Ectodermal cell (in vitro differentiated cells): Measurements from ENCODE around the gene STK32A.

Experiments used
- H3K27ac ChIP-seq: 2 replicates; pipeline ENCODE4 v1.7.0; 2013; ENCODE audit warnings: mild to moderate bottlenecking, low read depth, low read length; ENCODE audit not compliant: insufficient read depth, poor library complexity, severe bottlenecking
- H3K27me3 ChIP-seq: 2 replicates; pipeline ENCODE4 v1.7.0; 2013; ENCODE audit warnings: mild to moderate bottlenecking, low read length; ENCODE audit not compliant: insufficient read depth, control insufficient read depth, poor library complexity, severe bottlenecking
- H3K36me3 ChIP-seq: one replicate; pipeline ENCODE4 v1.7.0; 2013; ENCODE audit warnings: low read length; ENCODE audit not compliant: control insufficient read depth, insufficient read depth
- H3K4me1 ChIP-seq: one replicate; pipeline ENCODE4 v1.7.0; 2013; ENCODE audit warnings: low read length; ENCODE audit not compliant: control insufficient read depth, insufficient read depth
- H3K4me3 ChIP-seq: 2 replicates; pipeline ENCODE4 v1.7.0; 2013; ENCODE audit warnings: low read depth, low read length, control low read depth; ENCODE audit not compliant: insufficient read depth
- H3K9me3 ChIP-seq: 2 replicates; pipeline ENCODE4 v1.7.0; 2013; ENCODE audit warnings: mild to moderate bottlenecking, low read length, moderate library complexity; ENCODE audit not compliant: control insufficient read depth
- WGBS, 2 experiments: methylation state at CpG; one replicate each; pipeline ENCODE4 v1.1.7; 2013; ENCODE audit warnings: missing lambda C conversion rate in 2 of 2; 5-methylcytosine and 5-hydroxymethylcytosine counted together

STK32A gene

GRCh38 chr5:147434049-147434448, 199.2 kb downstream of the STK32A start:
- Histone ChIP-seq H3K27ac (no peak overlapping the region), H3K4me3 (no peak overlapping the region), H3K36me3 (no peaks in the 10 kb centered on the region), H3K9me3 (no peaks in the 10 kb centered on the region), H3K4me1 (peaks cover 46% of the 10 kb centered on the region), H3K27me3 (no peaks in the 10 kb centered on the region)
- 85 to 93% methylated on average over 3 of the region's 3 CpGs for WGBS, 2 experiments

GRCh38 chr5:147436596-147436995, 201.8 kb downstream of the STK32A start:
- no peaks in the 10 kb centered on the region for H3K27me3 ChIP-seq
- no peak overlapping the region for H3K27ac ChIP-seq
- 83 to 87% methylated on average over 2 of the region's 3 CpGs for WGBS, 2 experiments
- H3K4me1 ChIP-seq: peaks cover 57% of the 10 kb centered on the region
- H3K4me3 ChIP-seq: no peak overlapping the region
- H3K36me3 ChIP-seq: no peaks in the 10 kb centered on the region
- H3K9me3 ChIP-seq: no peaks in the 10 kb centered on the region

GRCh38 chr5:147437161-147437596, 202.4 kb downstream of the STK32A start:
- 24 to 31% methylated on average over 6 of the region's 6 CpGs for WGBS, 2 experiments
- Histone ChIP-seq H3K36me3 (no peaks in the 10 kb centered on the region), H3K4me3 (no peak overlapping the region), H3K27ac (peak overlapping the region; percentile 60), H3K4me1 (peaks cover 62% of the 10 kb centered on the region), H3K27me3 (no peaks in the 10 kb centered on the region), H3K9me3 (no peaks in the 10 kb centered on the region)
